HG03135 (cell line): ENCODE results near the gene COQ8A.
"Not testable (repeated sequence)": the region's sequence is repeated elsewhere in the genome, so short reads cannot be mapped to it uniquely, and the experiment has no call there.

Experiments used
- ATAC-seq: cut with Tn5 transposase; IDR thresholded peaks from one replicate; pipeline ENCODE4 v1.9.1; 2021; ENCODE audit warnings: mild to moderate bottlenecking, moderate library complexity; ENCODE audit not compliant: unreplicated experiment

The COQ8A gene

GRCh38 chr1:226920446-226920894, 19.6 kb upstream of the COQ8A start:
- no peak for ATAC-seq

- ATAC-seq = no peak
These were observed 18.6 kb upstream of the COQ8A start for GRCh38 chr1:226921504-226921903.

GRCh38 chr1:226929260-226930111, 10.6 kb upstream of the COQ8A start:
- ATAC-seq = not testable (repeated sequence)

GRCh38 chr1:226934483-226935237, 5.4 kb upstream of the COQ8A start:
- no peak for ATAC-seq

- ATAC-seq = no peak
These were observed 2.0 kb upstream of the COQ8A start for GRCh38 chr1:226937940-226938725.

- no peak for ATAC-seq
These were observed 1.1 kb upstream of the COQ8A start for GRCh38 chr1:226938903-226939437.

GRCh38 chr1:226939438-226940028, 561 bp upstream of the COQ8A start:
- ATAC-seq = peak; percentile 36

- no peak for ATAC-seq
These were observed 643 bp downstream of the COQ8A start for GRCh38 chr1:226940806-226941067.

GRCh38 chr1:226942392-226942791, 2.3 kb downstream of the COQ8A start:
- ATAC-seq = no peak

GRCh38 chr1:226943156-226943555, 3.1 kb downstream of the COQ8A start:
- no peak for ATAC-seq

GRCh38 chr1:226943927-226944326, 3.8 kb downstream of the COQ8A start:
- ATAC-seq = no peak

GRCh38 chr1:226945106-226945857, 5.2 kb downstream of the COQ8A start:
- ATAC-seq = no peak

GRCh38 chr1:226945858-226946245, 5.8 kb downstream of the COQ8A start:
- ATAC-seq = no peak

GRCh38 chr1:226946285-226946684, 6.2 kb downstream of the COQ8A start:
- ATAC-seq = no peak

- ATAC-seq = no peak
These were observed 6.7 kb downstream of the COQ8A start for GRCh38 chr1:226946841-226947240.

GRCh38 chr1:226948051-226948450, 8.0 kb downstream of the COQ8A start:
- no peak for ATAC-seq

GRCh38 chr1:226948480-226948879, 8.4 kb downstream of the COQ8A start:
- ATAC-seq = no peak

GRCh38 chr1:226948996-226949395, 8.9 kb downstream of the COQ8A start:
- no peak for ATAC-seq

- ATAC-seq = no peak
These were observed 9.3 kb downstream of the COQ8A start for GRCh38 chr1:226949401-226949800.

- no peak for ATAC-seq
These were observed 10.2 kb downstream of the COQ8A start for GRCh38 chr1:226950316-226950715.
